ENCODE results near the gene CABCOCO1.

CABCOCO1 gene

DNA sequence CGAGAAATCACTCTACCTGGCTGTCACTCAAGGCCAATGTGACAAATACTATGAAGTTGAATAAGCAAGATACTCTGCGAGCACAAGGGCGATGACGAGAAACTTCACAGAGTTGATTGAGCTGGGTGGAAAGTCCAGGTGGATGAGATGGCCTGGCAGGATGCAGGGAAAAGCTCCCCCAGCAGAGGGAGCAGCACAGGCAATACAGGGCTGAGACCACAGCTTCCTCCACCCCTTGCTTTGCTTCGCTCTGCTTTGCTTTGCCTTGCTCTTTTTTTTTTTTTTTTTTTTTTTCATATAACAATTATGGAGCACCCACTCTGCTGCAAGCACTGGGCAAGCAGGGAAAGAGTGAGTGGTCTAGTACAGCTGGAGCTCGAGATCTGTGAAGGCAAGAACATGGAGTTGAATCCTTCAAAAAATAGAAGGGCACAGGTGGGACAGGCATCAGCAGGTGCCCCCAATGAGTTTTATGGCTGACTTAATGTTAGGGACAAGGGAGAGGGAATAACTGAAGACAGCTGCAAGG is 88.3 kb downstream of the CABCOCO1 start:
- no peak overlapping the region for H3K4me3 ChIP-seq (ENCODE audit: low read depth, low read length)
- no peak for DNase-seq (ENCODE audit: low read depth)

DNA sequence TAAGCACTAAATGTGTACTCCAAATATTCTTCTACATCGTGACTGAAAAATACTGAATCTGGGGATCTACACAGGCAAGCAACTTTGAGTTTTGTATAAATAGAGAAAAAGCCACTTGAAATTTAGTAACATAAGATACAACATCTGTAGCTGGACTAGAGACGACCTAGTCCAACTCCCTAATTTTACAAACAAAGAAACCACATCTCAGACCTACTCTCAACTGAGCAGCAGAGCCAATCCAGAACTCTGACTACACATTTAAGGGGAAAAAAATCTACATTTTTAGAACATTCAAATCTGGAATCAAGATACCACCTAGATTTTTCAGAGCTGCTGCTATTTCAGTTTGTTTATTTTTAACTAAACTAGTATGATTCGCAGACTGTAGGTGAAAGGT is 88.9 kb downstream of the CABCOCO1 start:
- no peak for DNase-seq (ENCODE audit: low read depth)
- no peak overlapping the region for H3K4me3 ChIP-seq (ENCODE audit: low read depth, low read length)

DNA sequence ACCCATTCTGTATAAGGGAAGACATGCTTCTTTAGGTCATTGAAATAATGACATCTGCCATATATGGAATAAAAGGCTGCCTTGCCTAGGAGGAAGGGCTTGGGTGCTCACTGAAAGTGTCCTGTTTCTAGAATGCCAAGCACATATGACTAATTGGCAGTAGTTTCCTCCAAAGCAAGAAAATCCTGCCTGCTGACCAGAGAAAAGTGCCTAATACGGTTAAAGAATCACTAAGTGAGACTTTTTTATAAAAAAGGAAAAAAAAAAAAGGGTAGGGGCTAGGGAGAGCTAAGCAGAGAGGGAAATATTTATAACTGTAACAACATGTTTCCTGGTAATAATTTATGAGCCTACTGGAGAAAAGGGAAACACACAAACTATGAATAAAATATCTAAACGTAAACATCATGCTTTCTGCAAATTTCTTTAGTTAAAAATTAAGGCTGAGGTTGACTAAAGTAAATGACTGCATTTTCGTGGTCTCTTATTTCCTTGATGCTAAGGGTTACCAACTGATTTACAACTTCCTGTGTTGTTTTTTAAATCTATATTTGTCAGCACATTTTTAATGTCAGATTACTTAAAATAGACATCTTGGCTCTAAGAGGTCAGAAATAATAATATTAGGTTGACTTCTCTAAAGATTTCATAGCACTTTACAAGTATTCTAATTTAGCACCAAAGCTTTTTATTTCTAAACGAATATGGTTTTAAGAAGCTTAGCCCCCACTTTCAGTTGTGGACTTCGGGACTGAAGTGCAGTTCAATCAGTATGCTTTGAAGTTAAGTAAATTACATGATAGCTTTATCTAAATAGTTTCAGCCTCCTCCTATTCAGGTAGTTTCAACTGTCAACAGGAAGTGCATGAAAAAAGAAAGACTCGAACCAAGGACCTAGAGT is 89.6 kb downstream of the CABCOCO1 start:
- no peak overlapping the region for H3K4me3 ChIP-seq (ENCODE audit: low read depth, low read length)
- DNase-seq (ENCODE audit: low read depth): no peak

DNA sequence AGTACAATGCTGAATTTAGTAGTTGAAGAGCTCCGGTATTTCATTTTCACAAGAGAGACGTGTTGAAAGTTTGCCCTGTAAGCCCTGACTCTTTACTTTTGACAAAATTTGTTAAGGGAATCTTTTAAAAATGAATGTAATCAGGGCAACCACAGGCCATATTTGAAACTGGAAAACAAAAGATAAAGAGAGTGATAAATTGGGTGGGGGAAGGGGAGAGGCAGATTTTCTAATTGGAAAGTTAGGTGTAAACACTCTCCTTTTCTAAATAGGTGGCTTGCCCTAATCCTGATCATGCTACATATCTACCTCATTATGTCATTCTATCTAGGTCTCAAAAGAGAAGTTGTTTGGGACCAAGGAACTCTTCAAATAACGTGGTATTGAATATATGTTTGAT is 90.7 kb downstream of the CABCOCO1 start:
- no peak for DNase-seq (ENCODE audit: low read depth)

DNA sequence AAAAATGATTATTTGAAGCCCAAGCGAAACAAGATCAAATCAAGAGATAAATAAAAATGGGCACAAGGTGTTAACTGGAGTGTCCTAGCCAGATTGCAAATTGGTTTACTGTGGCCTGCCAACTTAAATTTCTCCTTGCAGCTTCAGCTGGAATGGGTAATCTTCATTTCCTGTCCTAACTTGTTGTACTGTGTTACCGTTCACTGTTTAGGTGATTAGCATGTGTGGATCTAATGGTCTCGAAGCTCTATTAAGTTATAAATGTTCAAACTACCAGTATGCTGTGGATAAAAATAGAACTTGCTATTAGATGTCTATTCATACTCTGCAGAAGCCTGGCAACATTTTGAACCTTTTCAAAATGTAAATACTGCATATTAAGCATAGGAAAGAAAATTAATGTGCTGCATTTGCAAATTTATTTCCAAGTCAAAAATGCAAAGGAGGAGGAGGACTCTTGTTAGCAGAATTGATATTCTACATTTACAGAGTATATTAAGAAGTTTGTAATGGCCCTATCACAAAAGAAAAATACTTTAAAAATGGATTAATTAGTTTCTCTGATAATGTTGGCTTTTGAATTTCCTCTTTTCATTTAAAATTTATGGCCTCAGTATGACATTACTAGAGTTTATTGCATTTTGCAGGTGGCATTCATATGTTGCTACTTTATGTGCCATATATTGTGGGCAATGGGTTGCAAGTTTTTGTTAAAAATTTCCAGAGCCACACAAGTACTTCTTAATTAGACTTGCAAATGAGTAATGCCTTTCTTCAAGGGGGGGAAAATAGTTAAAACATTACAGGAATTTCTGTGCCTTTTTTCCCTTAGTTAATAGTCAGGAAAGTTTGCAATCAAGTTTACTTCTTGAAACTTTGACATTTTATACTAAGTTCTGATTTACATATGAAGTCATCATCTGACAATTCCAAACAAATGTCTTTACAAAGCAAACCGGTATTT is 92.1 kb downstream of the CABCOCO1 start:
- DNase-seq (ENCODE audit: low read depth): no peak
- no peak overlapping the region for H3K4me3 ChIP-seq (ENCODE audit: low read depth, low read length)

More for the DNA sequence above, 90.7 kb downstream of the CABCOCO1 start:
- no peak overlapping the region for H3K4me3 ChIP-seq (ENCODE audit: low read depth, low read length)

DNA sequence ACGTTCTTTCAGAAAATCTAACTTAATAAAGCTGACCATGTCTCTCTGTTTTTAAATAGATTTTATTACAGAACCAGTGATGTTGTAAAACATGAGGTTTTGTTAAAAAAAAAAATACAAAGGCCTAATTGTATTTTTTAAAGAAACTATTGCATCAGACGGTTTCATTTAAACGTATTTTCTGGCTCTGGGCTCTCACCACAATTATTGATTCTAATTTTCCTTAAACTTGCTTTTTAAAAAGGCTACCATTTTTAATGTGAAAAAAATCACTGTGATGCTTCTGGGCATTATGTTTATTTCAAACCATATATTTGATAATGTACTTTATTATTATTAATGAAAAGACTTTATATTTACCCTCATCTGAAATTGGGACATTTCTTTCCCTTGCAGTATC is 94.3 kb downstream of the CABCOCO1 start:
- no peak for DNase-seq (ENCODE audit: low read depth)
- no peak overlapping the region for H3K4me3 ChIP-seq (ENCODE audit: low read depth, low read length)

DNA sequence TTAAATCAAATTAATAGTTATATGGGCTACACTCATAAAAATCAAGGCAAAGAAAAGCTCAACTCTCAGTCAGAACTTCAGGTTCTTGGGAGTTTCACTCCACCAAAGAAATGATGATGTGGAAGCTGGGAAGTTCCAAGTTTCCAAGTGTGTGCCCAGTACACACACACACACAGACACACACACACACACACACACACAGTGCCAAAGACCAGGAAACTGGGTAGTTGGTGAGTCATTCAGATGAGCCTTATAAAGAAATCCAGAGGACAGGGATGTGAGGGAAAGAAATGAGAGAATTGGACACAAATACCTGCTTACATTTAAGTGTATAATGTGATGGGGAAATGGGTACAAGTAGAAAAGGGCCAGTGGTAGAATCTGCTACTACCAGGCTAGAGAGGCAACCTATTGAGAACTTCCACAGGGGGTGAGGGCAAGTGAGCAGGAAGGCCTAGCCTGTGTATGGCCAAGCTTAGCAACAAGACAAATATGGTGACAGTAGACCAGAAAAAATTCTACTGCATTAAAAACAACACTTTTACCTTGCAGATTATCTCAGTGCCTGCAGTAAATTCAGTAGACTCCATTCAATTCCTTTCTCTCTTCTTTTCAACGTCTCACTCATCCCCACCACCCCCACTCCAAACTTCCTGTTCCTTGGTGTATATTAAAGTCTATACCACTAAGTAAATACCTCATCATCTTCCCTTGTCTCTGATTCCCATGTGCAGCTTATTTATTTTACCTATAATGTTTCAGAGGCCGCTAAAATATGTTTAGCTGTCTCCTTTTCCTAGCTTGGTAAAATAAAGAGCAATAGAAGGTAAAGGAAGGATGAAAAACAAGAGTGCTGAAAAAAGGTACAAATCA is 95.0 kb downstream of the CABCOCO1 start:
- DNase-seq (ENCODE audit: low read depth): peak; percentile 66
- H3K4me3 ChIP-seq (ENCODE audit: low read depth, low read length): no peak overlapping the region

DNA sequence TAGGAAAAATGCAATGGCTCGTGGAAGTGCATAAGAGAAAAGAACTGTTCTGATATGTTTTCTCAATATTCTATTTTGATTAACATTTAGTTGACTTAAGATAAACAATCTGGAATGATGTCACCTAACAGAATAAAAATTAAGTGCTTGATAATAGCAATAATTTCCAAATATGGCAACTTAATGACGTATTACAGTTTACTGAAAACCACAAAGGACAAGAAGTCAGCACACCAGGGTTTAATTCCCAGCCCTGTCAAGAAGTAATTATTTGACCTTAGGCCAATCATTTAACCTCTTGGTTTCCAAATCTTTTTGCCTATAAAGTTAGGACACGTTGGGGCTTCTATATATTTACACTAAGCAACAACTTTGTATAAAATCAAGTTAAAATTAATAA is 95.7 kb downstream of the CABCOCO1 start:
- H3K4me3 ChIP-seq (ENCODE audit: low read depth, low read length): no peak overlapping the region
- peak; percentile 39 for DNase-seq (ENCODE audit: low read depth)

DNA sequence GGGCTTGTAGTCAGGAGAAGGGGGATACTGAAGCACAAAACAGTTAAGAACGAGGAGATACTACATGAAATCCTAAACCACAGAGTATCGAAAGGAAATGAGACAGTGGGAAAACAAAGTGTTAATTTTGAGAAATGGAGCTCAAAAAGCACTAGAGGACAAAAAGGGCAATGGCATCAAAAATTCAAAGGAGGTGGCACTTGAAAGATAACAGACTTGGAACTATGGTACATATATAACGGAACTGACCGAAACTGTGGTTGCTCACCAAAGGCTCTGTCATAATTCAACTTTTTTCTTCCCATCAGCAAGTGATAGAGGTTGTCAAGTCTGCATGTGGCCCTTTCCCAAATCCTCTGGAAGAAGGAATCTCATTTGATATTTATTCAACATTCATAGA is 97.0 kb downstream of the CABCOCO1 start:
- H3K4me3 ChIP-seq (ENCODE audit: low read depth, low read length): no peak overlapping the region
- no peak for DNase-seq (ENCODE audit: low read depth)

DNA sequence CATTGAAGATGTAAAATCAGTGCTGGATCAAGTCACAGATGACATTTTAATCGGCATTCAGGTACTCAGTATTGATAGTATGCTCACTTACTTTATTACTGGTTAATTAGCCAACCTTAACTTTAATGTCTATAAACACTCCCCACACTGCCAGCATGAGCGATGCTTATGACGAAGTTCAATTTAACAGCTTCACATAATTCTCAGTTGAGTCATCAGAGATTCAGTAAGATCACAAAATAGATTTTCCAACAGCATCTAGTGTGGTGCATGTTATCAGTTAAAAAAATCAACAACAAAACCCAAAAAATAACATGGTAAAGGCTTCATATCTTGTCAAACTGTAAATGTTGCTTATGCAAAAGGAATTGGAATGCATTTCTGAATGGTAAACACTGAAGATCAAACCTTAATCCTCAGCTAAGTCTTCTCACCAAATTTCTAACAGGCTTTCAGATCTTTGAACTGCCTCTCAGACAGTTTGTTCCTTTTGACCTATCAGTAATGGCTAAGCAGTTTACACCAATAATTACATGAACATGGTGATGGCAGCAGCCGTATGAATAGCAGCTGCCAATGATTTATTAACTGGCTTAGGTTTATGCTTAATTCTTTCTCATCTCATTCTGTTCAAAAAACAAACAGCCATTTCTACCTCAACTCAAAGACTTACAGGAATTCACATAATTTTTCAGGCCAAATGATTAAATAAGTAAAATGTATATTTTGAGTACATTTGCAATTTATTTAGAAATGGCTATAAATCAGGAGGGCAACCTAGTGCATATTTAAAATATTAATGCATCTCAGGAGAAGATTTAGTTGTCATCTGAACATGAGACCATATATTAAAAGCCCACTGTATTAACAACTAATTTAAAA is 98.5 kb downstream of the CABCOCO1 start:
- peak; percentile 31 for DNase-seq (ENCODE audit: low read depth)
- H3K4me3 ChIP-seq (ENCODE audit: low read depth, low read length): no peak overlapping the region

DNA sequence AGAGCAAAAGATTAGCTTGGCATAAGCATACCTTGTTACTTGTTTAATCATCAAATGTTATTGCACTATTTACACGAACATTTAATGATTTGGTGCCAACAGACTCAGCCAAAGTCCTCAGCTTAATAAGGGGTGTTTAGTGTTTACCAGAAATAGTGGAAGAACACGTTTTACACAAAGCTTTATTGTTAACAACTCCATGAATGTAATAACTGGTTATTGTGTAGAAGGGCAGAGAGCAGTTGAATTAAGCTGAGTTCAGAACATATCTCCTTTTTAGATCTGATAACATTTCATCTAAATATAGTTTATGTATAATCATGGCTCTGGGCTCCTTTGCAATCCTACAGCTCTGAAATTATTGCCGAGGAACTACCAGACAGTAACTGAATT is 99.1 kb downstream of the CABCOCO1 start:
- H3K4me3 ChIP-seq (ENCODE audit: low read depth, low read length): no peak overlapping the region
- DNase-seq (ENCODE audit: low read depth): no peak

DNA sequence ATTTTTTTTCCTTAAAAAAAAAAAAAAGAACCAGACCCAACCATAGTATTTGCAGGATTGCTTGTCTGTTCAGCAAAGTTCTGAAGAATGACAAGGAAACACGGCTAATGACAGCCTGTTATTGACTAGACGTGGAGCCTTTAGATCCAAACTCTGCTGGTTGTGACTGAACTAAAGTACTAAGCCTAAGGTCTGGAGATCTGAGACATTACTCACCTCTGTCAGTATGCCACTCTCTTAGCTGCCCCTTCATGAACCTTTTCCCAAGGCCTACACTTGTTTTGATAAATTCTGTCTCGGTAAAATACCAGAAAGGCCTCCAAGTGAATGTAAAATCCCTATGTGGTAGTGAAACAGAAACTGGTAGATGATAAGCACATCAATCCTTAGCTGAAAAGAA is 101.0 kb downstream of the CABCOCO1 start:
- no peak for DNase-seq (ENCODE audit: low read depth)
- no peak overlapping the region for H3K4me3 ChIP-seq (ENCODE audit: low read depth, low read length)

DNA sequence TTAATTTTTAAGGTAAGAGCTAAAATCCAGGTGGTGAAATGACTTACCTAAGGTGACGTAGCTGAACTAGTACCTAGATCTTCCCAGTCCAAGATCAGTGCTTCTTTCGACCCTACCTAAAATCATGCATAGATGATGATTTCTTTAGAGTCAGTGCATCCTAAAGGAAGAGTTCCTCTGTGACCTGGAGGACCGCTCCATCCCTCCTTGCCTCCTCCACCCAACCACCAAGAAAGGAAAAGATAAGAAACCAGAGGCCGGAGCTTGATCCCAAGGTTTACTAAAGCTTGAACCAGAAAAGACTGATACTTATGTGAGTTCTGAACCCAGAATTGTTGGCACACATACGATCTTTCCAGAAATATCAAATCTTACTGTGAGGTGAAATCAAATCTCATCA is 101.8 kb downstream of the CABCOCO1 start:
- DNase-seq (ENCODE audit: low read depth): no peak
- no peak overlapping the region for H3K4me3 ChIP-seq (ENCODE audit: low read depth, low read length)

DNA sequence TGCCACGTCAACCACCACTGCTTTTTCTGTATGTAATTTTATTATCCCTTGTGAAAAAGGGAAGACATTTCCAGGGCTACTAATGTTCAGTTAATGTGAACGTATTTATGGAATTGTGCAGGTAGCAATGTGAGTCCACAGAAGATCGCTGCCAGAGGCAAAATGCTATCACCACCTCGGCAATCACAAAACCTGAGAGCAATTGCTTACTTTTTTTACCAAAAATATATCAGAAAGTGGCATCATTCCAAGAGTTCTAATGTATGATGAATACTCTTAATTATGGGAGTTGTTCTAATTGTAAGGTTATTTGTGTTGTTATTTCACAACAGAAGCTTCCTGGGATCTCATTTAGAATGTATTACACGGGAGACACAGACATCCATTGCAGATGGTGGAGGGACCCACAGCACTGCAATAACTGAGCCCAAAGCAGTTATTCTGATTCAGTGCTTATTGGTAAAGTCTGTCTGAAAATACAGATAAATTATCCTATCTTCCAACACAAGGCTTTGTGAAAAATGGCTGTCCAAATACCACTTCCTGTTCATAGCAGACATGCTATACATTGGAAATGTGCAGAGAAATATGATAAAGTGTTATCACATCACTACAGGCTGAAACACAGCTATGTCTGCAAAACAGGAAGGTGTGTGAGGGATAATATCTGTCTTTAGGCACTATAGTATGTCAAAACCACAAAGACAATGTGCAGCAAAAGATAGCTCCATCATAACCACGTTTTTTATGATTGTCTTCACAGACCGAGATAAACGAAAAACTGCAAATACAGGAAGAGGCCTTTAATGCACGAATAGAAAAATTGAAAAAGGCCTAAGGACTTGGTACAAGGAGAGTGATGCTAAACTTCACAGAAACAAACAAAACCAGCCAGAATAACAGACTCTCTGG is 102.7 kb downstream of the CABCOCO1 start:
- no peak overlapping the region for H3K4me3 ChIP-seq (ENCODE audit: low read depth, low read length)
- DNase-seq (ENCODE audit: low read depth): no peak

DNA sequence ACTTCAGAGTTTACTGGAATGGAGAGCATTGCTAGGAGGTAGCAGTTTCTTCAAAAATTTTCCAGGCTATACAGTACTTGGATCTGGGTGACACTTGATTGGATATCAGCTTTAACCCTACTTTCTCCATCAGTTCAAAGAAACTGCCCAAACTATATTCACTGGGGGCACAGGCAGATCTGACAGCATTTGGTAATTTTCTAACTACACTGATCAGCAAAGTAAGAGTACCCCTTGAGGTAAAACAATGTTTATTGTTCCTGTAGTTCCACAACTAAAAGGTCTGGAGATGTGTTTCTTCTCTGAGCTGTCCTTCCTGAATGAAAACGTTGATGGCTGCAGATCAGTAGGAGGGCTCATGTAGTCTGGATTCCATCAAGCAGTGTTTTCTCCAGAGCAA is 104.2 kb downstream of the CABCOCO1 start:
- no peak for DNase-seq (ENCODE audit: low read depth)
- no peak overlapping the region for H3K4me3 ChIP-seq (ENCODE audit: low read depth, low read length)

DNA sequence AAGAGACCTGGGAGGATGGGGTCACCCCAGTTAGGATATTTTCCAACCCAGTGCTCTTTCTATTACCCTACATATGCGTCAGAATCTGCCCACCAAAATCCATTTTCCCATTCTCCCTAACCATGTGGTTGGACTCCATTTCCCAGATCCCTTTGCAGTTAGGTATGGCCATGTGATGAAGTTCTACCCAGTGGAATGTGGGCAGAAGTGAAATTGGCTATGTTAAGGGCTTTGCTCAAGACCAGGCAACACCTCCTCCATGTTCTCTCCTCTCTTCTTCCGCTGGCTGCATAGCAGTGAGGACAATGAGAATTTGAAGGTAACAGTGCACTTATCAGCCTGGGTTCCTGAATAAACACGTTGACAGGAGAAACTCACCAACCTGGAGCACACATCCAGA is 111.3 kb downstream of the CABCOCO1 start:
- no peak overlapping the region for H3K4me3 ChIP-seq (ENCODE audit: low read depth, low read length)

DNA sequence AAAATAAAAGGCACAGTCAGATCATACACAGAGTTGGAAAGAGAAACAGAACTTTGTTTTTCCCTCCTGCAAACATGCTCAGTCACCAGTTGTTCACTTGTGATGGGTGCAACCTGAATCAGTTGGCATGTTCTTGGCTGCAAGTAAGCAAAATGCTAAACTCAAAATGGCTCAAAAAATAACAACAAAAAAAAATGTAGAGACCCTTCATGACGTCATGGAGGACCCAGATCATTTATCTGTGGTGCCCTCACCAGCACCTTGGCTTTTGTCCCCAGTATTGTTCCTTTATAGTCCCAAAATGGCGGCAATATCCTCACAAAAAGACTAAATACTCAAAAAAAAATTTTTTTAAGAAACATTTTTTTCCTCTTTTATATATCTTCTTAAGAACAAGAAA is 112.4 kb downstream of the CABCOCO1 start:
- H3K4me3 ChIP-seq (ENCODE audit: low read depth, low read length): no peak overlapping the region

More for the DNA sequence above, 111.3 kb downstream of the CABCOCO1 start:
- DNase-seq (ENCODE audit: low read depth): no peak

More for the DNA sequence above, 112.4 kb downstream of the CABCOCO1 start:
- DNase-seq (ENCODE audit: low read depth): no peak

Data from skeletal muscle cell (primary cell).